Adrenal gland (tissue), 5 donors: ENCODE data around the gene LIMD2.

Source experiments
- POLR2A ChIP-seq, 2 donors: fragments of 450-650 bp; IDR thresholded peaks; one replicate each; pipeline ENCODE4 v1.6.1; 2017; ENCODE audit warnings: antibody characterized with exemption in 2 of 2, mild to moderate bottlenecking in 2 of 2, moderate library complexity in 1 of 2
- TF ChIP-seq, protein P1 (sequence below), 6 experiments: fragments of 450-650 bp in 4 of 6; fragments of 200-600 bp in 2 of 6; sonication (generic) in 1 of 6; IDR thresholded peaks; 1 replicate in 5 of 6; 2 replicates in 1 of 6; pipeline versions ENCODE4 v1.5.1 to v1.8.0; 2016 to 2021; ENCODE audit warnings: antibody characterized with exemption in 6 of 6, mild to moderate bottlenecking in 2 of 6, moderate library complexity in 1 of 6
- donor health status: DM: no; HTN: no; CAD: no.

DNA sequence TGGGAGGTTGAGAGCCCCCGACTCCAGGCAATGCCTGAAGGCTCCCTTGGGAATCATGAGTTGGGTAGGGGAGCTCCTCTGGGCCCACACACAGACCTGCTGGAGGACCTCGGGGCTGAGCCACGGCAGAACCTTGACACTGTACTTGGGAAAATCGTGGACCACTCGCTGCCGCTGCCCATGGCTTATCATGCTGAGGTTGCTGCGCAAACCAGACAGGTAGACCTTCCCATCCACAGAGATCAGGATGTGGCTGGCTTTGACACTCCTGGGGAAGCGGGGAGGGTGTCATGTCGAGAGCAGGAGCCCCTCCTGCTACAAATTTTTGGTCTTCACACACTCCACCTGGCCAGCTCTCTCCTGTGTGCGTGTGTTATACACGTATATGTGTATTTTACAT lies 7.2 kb upstream of the LIMD2 start:
- TF ChIP-seq, protein P1, sequence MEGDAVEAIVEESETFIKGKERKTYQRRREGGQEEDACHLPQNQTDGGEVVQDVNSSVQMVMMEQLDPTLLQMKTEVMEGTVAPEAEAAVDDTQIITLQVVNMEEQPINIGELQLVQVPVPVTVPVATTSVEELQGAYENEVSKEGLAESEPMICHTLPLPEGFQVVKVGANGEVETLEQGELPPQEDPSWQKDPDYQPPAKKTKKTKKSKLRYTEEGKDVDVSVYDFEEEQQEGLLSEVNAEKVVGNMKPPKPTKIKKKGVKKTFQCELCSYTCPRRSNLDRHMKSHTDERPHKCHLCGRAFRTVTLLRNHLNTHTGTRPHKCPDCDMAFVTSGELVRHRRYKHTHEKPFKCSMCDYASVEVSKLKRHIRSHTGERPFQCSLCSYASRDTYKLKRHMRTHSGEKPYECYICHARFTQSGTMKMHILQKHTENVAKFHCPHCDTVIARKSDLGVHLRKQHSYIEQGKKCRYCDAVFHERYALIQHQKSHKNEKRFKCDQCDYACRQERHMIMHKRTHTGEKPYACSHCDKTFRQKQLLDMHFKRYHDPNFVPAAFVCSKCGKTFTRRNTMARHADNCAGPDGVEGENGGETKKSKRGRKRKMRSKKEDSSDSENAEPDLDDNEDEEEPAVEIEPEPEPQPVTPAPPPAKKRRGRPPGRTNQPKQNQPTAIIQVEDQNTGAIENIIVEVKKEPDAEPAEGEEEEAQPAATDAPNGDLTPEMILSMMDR (IDR thresholded peaks at IDR 0.05), result no peak
- TF ChIP-seq POLR2A (IDR thresholded peaks at IDR 0.05), result no peak
